Measurements from ENCODE around the gene SLC39A11. TPM values are rescaled to one million over a fixed set of nuclear protein-coding genes. Genes with fewer than 3 reads are reported as not detected.

SLC39A11 gene
- total RNA-seq, 2 experiments from 2014 or later = 9.7 to 12.2 TPM

DNA sequence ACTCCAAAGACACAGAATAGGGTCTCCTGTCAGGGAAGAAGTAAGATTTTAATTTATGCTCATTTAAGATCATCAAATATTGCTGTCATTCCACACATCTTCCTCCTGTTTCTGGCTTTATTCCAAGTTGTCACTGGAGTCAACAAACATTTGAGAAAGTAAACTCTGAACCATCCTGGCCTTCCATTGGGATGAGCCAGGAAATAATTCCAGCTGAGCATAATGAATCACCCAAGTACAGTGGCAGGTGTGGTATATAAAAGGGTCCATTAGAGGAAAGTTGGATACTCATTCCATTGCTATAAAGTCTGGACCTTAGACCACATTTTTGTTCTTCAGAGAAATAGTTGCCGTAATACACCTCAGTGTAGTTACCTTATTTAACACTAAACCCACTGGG lies 246.1 kb downstream of the SLC39A11 start:
- intact Hi-C loops (cut with DNase I, micrococcal nuclease) = no loop called here
- H3K27me3 ChIP-seq (ENCODE audit: control insufficient read depth in 1 of 2, insufficient read depth in 2 of 2, low read length in 2 of 2) = no peaks in the 10 kb centered on the region

DNA sequence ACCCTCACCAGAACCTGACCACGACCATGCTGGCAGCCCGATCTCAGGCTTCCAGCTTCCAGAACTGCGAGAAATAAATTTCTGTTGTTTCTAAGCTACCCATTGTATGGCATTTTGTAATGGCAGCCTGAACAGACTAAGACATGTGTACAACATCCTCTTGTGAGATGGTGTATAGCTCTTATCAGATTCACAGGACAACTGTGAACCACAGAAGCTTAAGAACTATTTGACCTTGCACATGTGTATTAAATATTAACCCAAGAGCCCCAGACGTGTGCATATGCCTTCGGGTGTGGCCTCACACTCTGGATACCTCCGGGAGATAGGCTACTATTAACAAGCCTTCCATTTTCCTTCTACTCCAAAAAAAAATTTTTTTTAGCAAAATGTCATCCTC lies 248.9 kb downstream of the SLC39A11 start:
- TF ChIP-seq, protein P1, sequence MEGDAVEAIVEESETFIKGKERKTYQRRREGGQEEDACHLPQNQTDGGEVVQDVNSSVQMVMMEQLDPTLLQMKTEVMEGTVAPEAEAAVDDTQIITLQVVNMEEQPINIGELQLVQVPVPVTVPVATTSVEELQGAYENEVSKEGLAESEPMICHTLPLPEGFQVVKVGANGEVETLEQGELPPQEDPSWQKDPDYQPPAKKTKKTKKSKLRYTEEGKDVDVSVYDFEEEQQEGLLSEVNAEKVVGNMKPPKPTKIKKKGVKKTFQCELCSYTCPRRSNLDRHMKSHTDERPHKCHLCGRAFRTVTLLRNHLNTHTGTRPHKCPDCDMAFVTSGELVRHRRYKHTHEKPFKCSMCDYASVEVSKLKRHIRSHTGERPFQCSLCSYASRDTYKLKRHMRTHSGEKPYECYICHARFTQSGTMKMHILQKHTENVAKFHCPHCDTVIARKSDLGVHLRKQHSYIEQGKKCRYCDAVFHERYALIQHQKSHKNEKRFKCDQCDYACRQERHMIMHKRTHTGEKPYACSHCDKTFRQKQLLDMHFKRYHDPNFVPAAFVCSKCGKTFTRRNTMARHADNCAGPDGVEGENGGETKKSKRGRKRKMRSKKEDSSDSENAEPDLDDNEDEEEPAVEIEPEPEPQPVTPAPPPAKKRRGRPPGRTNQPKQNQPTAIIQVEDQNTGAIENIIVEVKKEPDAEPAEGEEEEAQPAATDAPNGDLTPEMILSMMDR (IDR thresholded peaks at IDR 0.05) = no peak
- intact Hi-C loops (cut with DNase I, micrococcal nuclease) = no loop called here
- Mint-ChIP-seq H3K4me1 (ENCODE audit: low read depth) (no peaks in the 10 kb centered on the region), H3K36me3 (ENCODE audit: low read depth) (peaks cover 82% of the 10 kb centered on the region), H3K27ac (no peak overlapping the region), H3K9me3 (peaks cover 7% of the 10 kb centered on the region), H3K4me3 (no peak overlapping the region), H3K27me3 (no peaks in the 10 kb centered on the region)
- no peaks in the 10 kb centered on the region for H3K4me1 ChIP-seq (ENCODE audit: insufficient read depth, low read length)
- CTCF ChIA-PET = no interaction called here
- no peak for ATAC-seq (ENCODE audit: poor library complexity)
- H3K27ac ChIP-seq (ENCODE audit: low read depth in 1 of 2, low read length in 2 of 2) = no peak overlapping the region
- POLR2A ChIA-PET = no interaction called here
- no peaks in the 10 kb centered on the region for H3K36me3 ChIP-seq (ENCODE audit: insufficient read depth, low read length)
- H3K4me3 ChIP-seq (ENCODE audit: low read length) = no peak overlapping the region
- no peak for DNase-seq
- peaks cover 0 to 10% of the 10 kb centered on the region in 2 experiments for H3K9me3 ChIP-seq (ENCODE audit: control insufficient read depth in 1 of 2, insufficient read depth in 1 of 2, low read length in 2 of 2)
- H3K27me3 ChIP-seq (ENCODE audit: control insufficient read depth in 1 of 2, insufficient read depth in 2 of 2, low read length in 2 of 2) = no peaks in the 10 kb centered on the region

More for the DNA sequence above, 246.1 kb downstream of the SLC39A11 start:
- Histone ChIP-seq H3K9me3 (ENCODE audit: control insufficient read depth in 1 of 2, insufficient read depth in 1 of 2, low read length in 2 of 2) (no peaks in the 10 kb centered on the region), H3K36me3 (ENCODE audit: insufficient read depth, low read length) (no peaks in the 10 kb centered on the region), H3K4me3 (ENCODE audit: low read length) (no peak overlapping the region), H3K27ac (ENCODE audit: low read depth in 1 of 2, low read length in 2 of 2) (no peak overlapping the region), H3K4me1 (ENCODE audit: insufficient read depth, low read length) (no peaks in the 10 kb centered on the region)
- ChIA-PET POLR2A (no interaction called here), CTCF (no interaction called here)
- Mint-ChIP-seq H3K4me1 (ENCODE audit: low read depth) (no peaks in the 10 kb centered on the region), H3K4me3 (no peak overlapping the region), H3K9me3 (no peaks in the 10 kb centered on the region), H3K27me3 (no peaks in the 10 kb centered on the region), H3K36me3 (ENCODE audit: low read depth) (peaks cover 77% of the 10 kb centered on the region), H3K27ac (no peak overlapping the region)
- DNase-seq (no peak), ATAC-seq (ENCODE audit: poor library complexity) (no peak)
- TF ChIP-seq, protein P1 (IDR thresholded peaks at IDR 0.05) = no peak

DNA sequence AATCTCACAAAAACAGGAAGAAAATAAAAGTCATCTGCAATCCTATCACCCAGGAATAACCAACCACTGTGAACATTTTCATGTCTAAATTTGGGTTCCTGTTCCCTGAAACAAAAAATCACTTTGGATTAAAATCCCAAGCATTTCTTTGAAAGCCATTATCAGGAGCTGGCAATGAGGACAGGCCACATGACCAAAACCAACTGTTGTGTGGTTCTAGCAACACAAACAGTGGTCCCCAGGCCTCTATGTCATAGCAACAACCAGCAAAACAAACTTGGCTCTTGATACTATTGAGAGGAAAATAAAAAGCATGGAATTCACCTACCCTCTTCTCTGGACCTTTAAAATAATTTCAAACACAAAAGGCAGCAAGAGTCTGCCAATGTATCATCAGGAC lies 252.5 kb downstream of the SLC39A11 start:
- intact Hi-C loops (cut with DNase I, micrococcal nuclease) = no loop called here
- peaks cover 0 to 10% of the 10 kb centered on the region in 2 experiments for H3K9me3 ChIP-seq (ENCODE audit: control insufficient read depth in 1 of 2, insufficient read depth in 1 of 2, low read length in 2 of 2)
- H3K27ac Mint-ChIP-seq = no peak overlapping the region
- TF ChIP-seq, protein P1 (IDR thresholded peaks at IDR 0.05) = no peak
- ATAC-seq (ENCODE audit: poor library complexity) = no peak
- no peaks in the 10 kb centered on the region for H3K27me3 ChIP-seq (ENCODE audit: control insufficient read depth in 1 of 2, insufficient read depth in 2 of 2, low read length in 2 of 2)
- H3K4me3 ChIP-seq (ENCODE audit: low read length) = no peak overlapping the region
- peaks cover 78% of the 10 kb centered on the region for H3K36me3 Mint-ChIP-seq (ENCODE audit: low read depth)
- H3K27ac ChIP-seq (ENCODE audit: low read depth in 1 of 2, low read length in 2 of 2) = no peak overlapping the region
- H3K4me1 Mint-ChIP-seq (ENCODE audit: low read depth) = no peaks in the 10 kb centered on the region
- no peak overlapping the region for H3K4me3 Mint-ChIP-seq
- no peaks in the 10 kb centered on the region for H3K27me3 Mint-ChIP-seq
- CTCF ChIA-PET = no interaction called here
- POLR2A ChIA-PET = no interaction called here
- no peaks in the 10 kb centered on the region for H3K4me1 ChIP-seq (ENCODE audit: insufficient read depth, low read length)
- H3K36me3 ChIP-seq (ENCODE audit: insufficient read depth, low read length) = peaks cover 5% of the 10 kb centered on the region
- H3K9me3 Mint-ChIP-seq = peaks cover 7% of the 10 kb centered on the region
- no peak for DNase-seq
